ENCODE measurements around the gene SCGB1A1. TPM values are rescaled to one million over a fixed set of nuclear protein-coding genes. Genes with fewer than 3 reads are reported as not detected.
A peak's percentile ranks its signal among the peaks of the same experiment; 100 is the strongest.

Gene SCGB1A1
- total RNA-seq, 4 donors from 2014 or later, result 3.0 TPM; not detected in 3

DNA sequence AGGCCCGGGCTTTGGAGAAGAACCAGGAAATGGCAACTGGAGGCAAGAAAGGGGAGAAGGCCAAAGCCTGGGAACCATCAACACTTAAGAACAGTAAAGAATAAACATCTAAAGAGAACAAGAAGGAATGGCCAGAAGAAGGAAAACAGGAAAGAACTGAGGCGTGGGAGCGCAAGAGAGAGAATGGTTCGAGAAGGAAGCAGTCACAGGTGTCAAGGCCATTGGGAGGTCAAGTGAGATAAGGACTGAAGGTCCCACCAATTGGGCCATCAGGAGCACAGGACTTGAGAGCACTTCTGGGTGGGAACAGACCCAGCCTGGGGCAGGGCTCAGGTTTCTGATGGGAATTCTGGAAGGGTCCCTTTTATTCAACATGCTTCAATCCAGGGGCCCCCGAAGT is 697 bp upstream of the SCGB1A1 start:
- intact Hi-C loops (cut with DNase I), result no loop called here
- TF ChIP-seq, protein P1, sequence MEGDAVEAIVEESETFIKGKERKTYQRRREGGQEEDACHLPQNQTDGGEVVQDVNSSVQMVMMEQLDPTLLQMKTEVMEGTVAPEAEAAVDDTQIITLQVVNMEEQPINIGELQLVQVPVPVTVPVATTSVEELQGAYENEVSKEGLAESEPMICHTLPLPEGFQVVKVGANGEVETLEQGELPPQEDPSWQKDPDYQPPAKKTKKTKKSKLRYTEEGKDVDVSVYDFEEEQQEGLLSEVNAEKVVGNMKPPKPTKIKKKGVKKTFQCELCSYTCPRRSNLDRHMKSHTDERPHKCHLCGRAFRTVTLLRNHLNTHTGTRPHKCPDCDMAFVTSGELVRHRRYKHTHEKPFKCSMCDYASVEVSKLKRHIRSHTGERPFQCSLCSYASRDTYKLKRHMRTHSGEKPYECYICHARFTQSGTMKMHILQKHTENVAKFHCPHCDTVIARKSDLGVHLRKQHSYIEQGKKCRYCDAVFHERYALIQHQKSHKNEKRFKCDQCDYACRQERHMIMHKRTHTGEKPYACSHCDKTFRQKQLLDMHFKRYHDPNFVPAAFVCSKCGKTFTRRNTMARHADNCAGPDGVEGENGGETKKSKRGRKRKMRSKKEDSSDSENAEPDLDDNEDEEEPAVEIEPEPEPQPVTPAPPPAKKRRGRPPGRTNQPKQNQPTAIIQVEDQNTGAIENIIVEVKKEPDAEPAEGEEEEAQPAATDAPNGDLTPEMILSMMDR (IDR thresholded peaks at IDR 0.05), result no peak
- TF ChIP-seq POLR2A (IDR thresholded peaks at IDR 0.05; ENCODE audit: low read depth), result no peak
- TF ChIP-seq EP300 (IDR thresholded peaks at IDR 0.05), result no peak
- TF ChIP-seq POLR2AphosphoS5 (IDR thresholded peaks at IDR 0.05), result no peak
- no peaks in the 10 kb centered on the region for H3K36me3 ChIP-seq
- no peaks in the 10 kb centered on the region for H3K9me3 ChIP-seq
- H3K27me3 ChIP-seq, result no peaks in the 10 kb centered on the region
- no peak for DNase-seq (ENCODE audit: extremely low spot score)
- no peak overlapping the region for H3K27ac ChIP-seq (replicated peaks in 1 of 4)
- no peak overlapping the region for H3K4me3 ChIP-seq
- WGBS, result 81% methylated on average over 4 of the region's 5 CpGs
- H3K4me1 ChIP-seq, result peaks cover 13 to 37% (median 34%) of the 10 kb centered on the region in 4 donors

DNA sequence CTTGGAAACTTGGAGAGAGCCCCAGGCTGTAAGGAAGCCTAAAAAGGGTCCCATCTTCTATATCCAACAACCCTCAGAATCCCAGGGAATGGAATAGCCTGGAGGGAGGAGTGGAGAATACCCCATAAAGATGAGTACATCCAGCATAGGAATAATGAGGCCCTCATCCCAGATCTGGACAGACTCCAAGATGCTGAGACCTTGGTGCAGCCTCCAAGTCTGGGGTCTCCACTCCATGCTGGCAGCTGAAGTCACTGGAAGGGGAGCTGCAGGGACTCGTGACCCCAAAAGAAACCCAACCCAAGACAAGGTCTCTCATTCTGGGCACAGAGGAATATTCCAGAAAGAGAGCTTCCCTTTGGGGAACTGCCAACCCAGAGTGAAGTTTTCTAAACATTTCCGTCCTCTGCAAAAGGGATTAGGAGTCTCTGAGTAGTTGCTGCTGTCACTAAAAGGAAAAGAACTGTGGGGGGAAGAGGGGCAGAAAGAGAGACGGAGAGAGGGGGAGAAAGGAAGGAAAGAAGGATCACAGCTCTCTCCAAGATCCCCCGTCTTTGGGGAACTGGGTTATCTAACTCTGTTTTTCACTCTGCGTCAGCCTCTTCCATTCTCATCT is 589 bp downstream of the SCGB1A1 start:
- 17% methylated on average over 4 of the region's 5 CpGs for WGBS
- Histone ChIP-seq H3K4me3 (no peak overlapping the region), H3K36me3 (no peaks in the 10 kb centered on the region), H3K9me3 (no peaks in the 10 kb centered on the region), H3K27me3 (no peaks in the 10 kb centered on the region), H3K4me1 (peaks cover 13 to 39% (median 34%) of the 10 kb centered on the region in 4 donors), H3K27ac (replicated peaks in 1 of 4) (peak overlapping the region; percentile 52 to 68 (median 62))
- intact Hi-C loops (cut with DNase I), result no loop called here
- no peak for DNase-seq (ENCODE audit: extremely low spot score)
- TF ChIP-seq EP300 (IDR thresholded peaks at IDR 0.05), result no peak
- TF ChIP-seq POLR2A (IDR thresholded peaks at IDR 0.05; ENCODE audit: low read depth), result no peak
- TF ChIP-seq, protein P1 (IDR thresholded peaks at IDR 0.05), result no peak
- TF ChIP-seq POLR2AphosphoS5 (IDR thresholded peaks at IDR 0.05), result no peak

DNA sequence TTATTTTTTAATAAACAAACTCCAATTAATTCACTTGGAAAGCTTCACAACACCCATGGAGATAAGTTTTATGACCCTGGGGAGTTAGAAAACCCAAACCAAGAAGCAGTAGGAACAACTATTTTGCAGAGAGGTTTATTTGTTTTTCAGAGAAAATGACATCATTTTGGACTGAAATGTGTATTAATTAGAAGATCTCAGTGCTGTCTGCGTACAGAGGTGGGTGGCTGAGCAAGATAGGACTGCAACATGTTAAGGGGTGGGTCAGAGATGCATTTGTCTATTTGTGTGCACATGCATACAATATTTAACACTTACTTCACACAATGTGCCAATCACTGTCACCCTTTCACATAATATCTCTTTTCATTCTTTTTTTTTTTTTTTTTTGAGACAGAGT is 1.1 kb downstream of the SCGB1A1 start:
- peaks cover 13 to 44% (median 39%) of the 10 kb centered on the region in 4 donors for H3K4me1 ChIP-seq
- WGBS, result 29% methylated on average over 1 of the region's 1 CpG
- H3K36me3 ChIP-seq, result no peaks in the 10 kb centered on the region
- DNase-seq (ENCODE audit: extremely low spot score), result no peak
- H3K27ac ChIP-seq (replicated peaks in 1 of 4), result peak overlapping the region; percentile 52 to 68 (median 62)
- H3K27me3 ChIP-seq, result no peaks in the 10 kb centered on the region
- intact Hi-C loops (cut with DNase I), result loop anchor here (5.0 kb wide), 1 partner anchor 142 kb away; no protein-coding TSS in a partner anchor
- no peaks in the 10 kb centered on the region for H3K9me3 ChIP-seq
- no peak overlapping the region for H3K4me3 ChIP-seq
- no peak for TF ChIP-seq POLR2A (IDR thresholded peaks at IDR 0.05; ENCODE audit: low read depth)
- no peak for TF ChIP-seq POLR2AphosphoS5 (IDR thresholded peaks at IDR 0.05)
- TF ChIP-seq, protein P1 (IDR thresholded peaks at IDR 0.05), result no peak
- no peak for TF ChIP-seq EP300 (IDR thresholded peaks at IDR 0.05)

DNA sequence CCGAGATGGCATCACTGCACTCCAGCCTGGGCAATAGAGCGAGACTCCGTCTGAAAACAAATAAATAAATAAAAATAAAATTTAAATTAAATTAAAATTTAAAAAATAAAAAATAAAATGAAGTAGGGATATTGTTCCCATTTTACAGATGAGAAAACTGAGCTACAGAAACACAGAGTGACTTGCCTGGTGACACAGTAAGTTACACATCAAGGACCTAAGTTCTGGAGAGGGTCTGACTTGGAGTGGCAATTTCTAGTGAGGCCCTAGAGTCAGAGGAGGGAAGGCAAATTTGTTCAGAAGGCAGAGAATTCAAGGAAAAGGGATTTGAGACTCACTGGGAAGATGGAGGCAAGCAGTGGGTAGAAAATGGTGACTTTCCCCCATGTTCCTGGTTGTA is 2.0 kb downstream of the SCGB1A1 start:
- intact Hi-C loops (cut with DNase I), result loop anchor here (5.0 kb wide), 1 partner anchor 141 kb away; no protein-coding TSS in a partner anchor
- WGBS, result 100% methylated on average over 3 of the region's 3 CpGs
- H3K9me3 ChIP-seq, result no peaks in the 10 kb centered on the region
- no peaks in the 10 kb centered on the region for H3K27me3 ChIP-seq
- H3K4me3 ChIP-seq, result no peak overlapping the region
- peak overlapping the region in 1 of 4 donors; percentile 68 for H3K27ac ChIP-seq (replicated peaks in 1 of 4)
- H3K4me1 ChIP-seq, result peaks cover 13 to 53% (median 43%) of the 10 kb centered on the region in 4 donors
- no peaks in the 10 kb centered on the region for H3K36me3 ChIP-seq
- TF ChIP-seq POLR2AphosphoS5 (IDR thresholded peaks at IDR 0.05) (no peak), EP300 (IDR thresholded peaks at IDR 0.05) (no peak), POLR2A (IDR thresholded peaks at IDR 0.05; ENCODE audit: low read depth) (no peak)
- TF ChIP-seq, protein P1 (IDR thresholded peaks at IDR 0.05), result no peak
- DNase-seq (ENCODE audit: extremely low spot score), result no peak

Data from esophagus muscularis mucosa (tissue), 4 donors.